Measurements from ENCODE around the gene FAM222B.

FAM222B gene

GRCh38 chr17:28760601-28761562 lies 81.7 kb downstream of the FAM222B start:
- Histone ChIP-seq H3K36me3 (ENCODE audit: control insufficient read depth in 1 of 2, insufficient read depth in 2 of 2, low read length in 2 of 2) (peaks cover 30 to 43% of the 10 kb centered on the region in 2 donors), H3K27me3 (ENCODE audit: low read depth, low read length) (no peaks in the 10 kb centered on the region), H3K27ac (ENCODE audit: low read length) (no peak overlapping the region), H3K4me1 (ENCODE audit: control insufficient read depth in 1 of 2, insufficient read depth in 2 of 2, low read length in 2 of 2) (peaks cover 0 to 15% of the 10 kb centered on the region in 2 donors), H3K9me3 (ENCODE audit: control insufficient read depth in 1 of 2, low read length in 2 of 2) (no peaks in the 10 kb centered on the region), H3K4me3 (ENCODE audit: low read depth in 1 of 2, low read length in 2 of 2) (no peak overlapping the region)

- Histone ChIP-seq H3K36me3 (ENCODE audit: control insufficient read depth in 1 of 2, insufficient read depth in 2 of 2, low read length in 2 of 2) (peaks cover 22 to 34% of the 10 kb centered on the region in 2 donors), H3K4me3 (ENCODE audit: low read depth in 1 of 2, low read length in 2 of 2) (no peak overlapping the region), H3K9me3 (ENCODE audit: control insufficient read depth in 1 of 2, low read length in 2 of 2) (no peaks in the 10 kb centered on the region), H3K27me3 (ENCODE audit: low read depth, low read length) (no peaks in the 10 kb centered on the region), H3K4me1 (ENCODE audit: control insufficient read depth in 1 of 2, insufficient read depth in 2 of 2, low read length in 2 of 2) (peaks cover 0 to 15% of the 10 kb centered on the region in 2 donors), H3K27ac (ENCODE audit: low read length) (no peak overlapping the region)
Measured at GRCh38 chr17:28759256-28759865, 83.2 kb downstream of the FAM222B start.

GRCh38 chr17:28758411-28759121 lies 84.0 kb downstream of the FAM222B start:
- no peak overlapping the region for H3K4me3 ChIP-seq (ENCODE audit: low read depth in 1 of 2, low read length in 2 of 2)
- no peaks in the 10 kb centered on the region for H3K27me3 ChIP-seq (ENCODE audit: low read depth, low read length)
- peaks cover 0 to 15% of the 10 kb centered on the region in 2 donors for H3K4me1 ChIP-seq (ENCODE audit: control insufficient read depth in 1 of 2, insufficient read depth in 2 of 2, low read length in 2 of 2)
- H3K27ac ChIP-seq (ENCODE audit: low read length) = no peak overlapping the region
- H3K36me3 ChIP-seq (ENCODE audit: control insufficient read depth in 1 of 2, insufficient read depth in 2 of 2, low read length in 2 of 2) = peaks cover 22 to 34% of the 10 kb centered on the region in 2 donors
- H3K9me3 ChIP-seq (ENCODE audit: control insufficient read depth in 1 of 2, low read length in 2 of 2) = no peaks in the 10 kb centered on the region

GRCh38 chr17:28756049-28756804 lies 86.4 kb downstream of the FAM222B start:
- peaks cover 0 to 8% of the 10 kb centered on the region in 2 donors for H3K4me1 ChIP-seq (ENCODE audit: control insufficient read depth in 1 of 2, insufficient read depth in 2 of 2, low read length in 2 of 2)

GRCh38 chr17:28755486-28755885 lies 87.1 kb downstream of the FAM222B start:
- Histone ChIP-seq H3K4me3 (ENCODE audit: low read depth in 1 of 2, low read length in 2 of 2) (no peak overlapping the region), H3K9me3 (ENCODE audit: control insufficient read depth in 1 of 2, low read length in 2 of 2) (no peaks in the 10 kb centered on the region), H3K4me1 (ENCODE audit: control insufficient read depth in 1 of 2, insufficient read depth in 2 of 2, low read length in 2 of 2) (peaks cover 0 to 1% of the 10 kb centered on the region in 2 donors), H3K27ac (ENCODE audit: low read length) (no peak overlapping the region), H3K27me3 (ENCODE audit: low read depth, low read length) (no peaks in the 10 kb centered on the region), H3K36me3 (ENCODE audit: control insufficient read depth in 1 of 2, insufficient read depth in 2 of 2, low read length in 2 of 2) (peaks cover 22 to 24% of the 10 kb centered on the region in 2 donors)

More at GRCh38 chr17:28756049-28756804, 86.4 kb downstream of the FAM222B start:
- Histone ChIP-seq H3K9me3 (ENCODE audit: control insufficient read depth in 1 of 2, low read length in 2 of 2) (no peaks in the 10 kb centered on the region), H3K36me3 (ENCODE audit: control insufficient read depth in 1 of 2, insufficient read depth in 2 of 2, low read length in 2 of 2) (peaks cover 22 to 26% of the 10 kb centered on the region in 2 donors), H3K4me3 (ENCODE audit: low read depth in 1 of 2, low read length in 2 of 2) (no peak overlapping the region), H3K27me3 (ENCODE audit: low read depth, low read length) (no peaks in the 10 kb centered on the region), H3K27ac (ENCODE audit: low read length) (no peak overlapping the region)

GRCh38 chr17:28751600-28752366 lies 90.8 kb downstream of the FAM222B start:
- Histone ChIP-seq H3K27me3 (ENCODE audit: low read depth, low read length) (no peaks in the 10 kb centered on the region), H3K27ac (ENCODE audit: low read length) (no peak overlapping the region), H3K4me1 (ENCODE audit: control insufficient read depth in 1 of 2, insufficient read depth in 2 of 2, low read length in 2 of 2) (peaks cover 5 to 6% of the 10 kb centered on the region in 2 donors), H3K9me3 (ENCODE audit: control insufficient read depth in 1 of 2, low read length in 2 of 2) (no peaks in the 10 kb centered on the region), H3K36me3 (ENCODE audit: control insufficient read depth in 1 of 2, insufficient read depth in 2 of 2, low read length in 2 of 2) (peaks cover 3 to 11% of the 10 kb centered on the region in 2 donors), H3K4me3 (ENCODE audit: low read depth in 1 of 2, low read length in 2 of 2) (no peak overlapping the region)

- H3K36me3 ChIP-seq (ENCODE audit: control insufficient read depth in 1 of 2, insufficient read depth in 2 of 2, low read length in 2 of 2) = peaks cover 3 to 10% of the 10 kb centered on the region in 2 donors
- peak overlapping the region; percentile 23 for H3K27ac ChIP-seq (ENCODE audit: low read length)
- no peaks in the 10 kb centered on the region for H3K9me3 ChIP-seq (ENCODE audit: control insufficient read depth in 1 of 2, low read length in 2 of 2)
- H3K27me3 ChIP-seq (ENCODE audit: low read depth, low read length) = no peaks in the 10 kb centered on the region
- no peak overlapping the region for H3K4me3 ChIP-seq (ENCODE audit: low read depth in 1 of 2, low read length in 2 of 2)
- peaks cover 12 to 19% of the 10 kb centered on the region in 2 donors for H3K4me1 ChIP-seq (ENCODE audit: control insufficient read depth in 1 of 2, insufficient read depth in 2 of 2, low read length in 2 of 2)
Measured at GRCh38 chr17:28750178-28751047, 92.2 kb downstream of the FAM222B start.

GRCh38 chr17:28749516-28750177 lies 92.9 kb downstream of the FAM222B start:
- Histone ChIP-seq H3K36me3 (ENCODE audit: control insufficient read depth in 1 of 2, insufficient read depth in 2 of 2, low read length in 2 of 2) (peaks cover 3 to 10% of the 10 kb centered on the region in 2 donors), H3K9me3 (ENCODE audit: control insufficient read depth in 1 of 2, low read length in 2 of 2) (no peaks in the 10 kb centered on the region), H3K27ac (ENCODE audit: low read length) (peak overlapping the region; percentile 23), H3K4me3 (ENCODE audit: low read depth in 1 of 2, low read length in 2 of 2) (no peak overlapping the region), H3K27me3 (ENCODE audit: low read depth, low read length) (no peaks in the 10 kb centered on the region), H3K4me1 (ENCODE audit: control insufficient read depth in 1 of 2, insufficient read depth in 2 of 2, low read length in 2 of 2) (peaks cover 12 to 27% of the 10 kb centered on the region in 2 donors)

GRCh38 chr17:28748852-28749515 lies 93.6 kb downstream of the FAM222B start:
- Histone ChIP-seq H3K27me3 (ENCODE audit: low read depth, low read length) (no peaks in the 10 kb centered on the region), H3K36me3 (ENCODE audit: control insufficient read depth in 1 of 2, insufficient read depth in 2 of 2, low read length in 2 of 2) (peaks cover 3 to 10% of the 10 kb centered on the region in 2 donors), H3K27ac (ENCODE audit: low read length) (peak overlapping the region; percentile 23), H3K9me3 (ENCODE audit: control insufficient read depth in 1 of 2, low read length in 2 of 2) (no peaks in the 10 kb centered on the region), H3K4me1 (ENCODE audit: control insufficient read depth in 1 of 2, insufficient read depth in 2 of 2, low read length in 2 of 2) (peaks cover 12 to 28% of the 10 kb centered on the region in 2 donors), H3K4me3 (ENCODE audit: low read depth in 1 of 2, low read length in 2 of 2) (no peak overlapping the region)

Measured in muscle layer of duodenum (tissue), 2 donors.